Prostate gland (tissue), 2 donors: ENCODE data around the gene B9D2. TPM values are rescaled to one million over a fixed set of nuclear protein-coding genes. Genes with fewer than 3 reads are reported as not detected.

Source experiments
- DNase-seq: peaks from one replicate; pipeline ENCODE4 v3.0.0-alpha.2; 2019; ENCODE audit warnings: low spot score
- H3K27ac ChIP-seq, 2 donors: fragments of 200-600 bp; sonication (generic); 2 replicates each; pipeline ENCODE4 v1.5.1; 2017 to 2019
- H3K27me3 ChIP-seq: fragments of 200-600 bp; sonication (generic); replicated peaks from 2 replicates; pipeline ENCODE4 v1.5.1; 2019; ENCODE audit not compliant: insufficient read depth
- H3K36me3 ChIP-seq, 2 donors: fragments of 200-600 bp; sonication (generic); 1 replicate in 1 of 2; 2 replicates in 1 of 2; pipeline versions ENCODE4 v1.5.1 to v1.8.1; 2017 to 2019
- H3K4me1 ChIP-seq: fragments of 200-600 bp; sonication (generic); replicated peaks from 2 replicates; pipeline ENCODE4 v1.5.1; 2019
- H3K4me3 ChIP-seq, 2 donors: fragments of 200-600 bp; sonication (generic); 2 replicates each; pipeline ENCODE4 v1.5.1; 2017 to 2019
- H3K9me3 ChIP-seq: fragments of 200-600 bp; sonication (generic); 2 replicates; pipeline ENCODE4 v1.5.1; 2017
- POLR2A ChIP-seq: fragments of 450-650 bp; IDR thresholded peaks from one replicate; pipeline ENCODE4 v1.6.1; 2016; ENCODE audit warnings: antibody characterized with exemption, mild to moderate bottlenecking
- POLR2AphosphoS5 ChIP-seq: sonication (generic); formaldehyde crosslinking; IDR thresholded peaks from one replicate; pipeline ENCODE4 v1.6.1; 2017; ENCODE audit warnings: antibody characterized with exemption
- WGBS: methylation state at CpG from one replicate; pipeline ENCODE4 v1.1.5; 2018; 5-methylcytosine and 5-hydroxymethylcytosine counted together
- intact Hi-C: fragments of 100-400 bp; cut with DNase I; formaldehyde crosslinking; loops from one replicate; pipeline ENCODE4 v1.14.2; 2022
- total RNA-seq, 2 donors: library from RNA; depleted of rRNA; stranded (reverse); fragments of >200 nt; gene quantifications; one replicate each; pipeline ENCODE4 v1.1.0, GENCODE V29; 2016
- TF ChIP-seq, protein P1 (sequence below), 4 experiments: fragments of 200-600 bp in 2 of 4; fragments of 450-650 bp in 2 of 4; sonication (generic) in 2 of 4; IDR thresholded peaks; 1 replicate in 3 of 4; 2 replicates in 1 of 4; pipeline ENCODE4 v1.5.1; 2016 to 2019; ENCODE audit warnings: antibody characterized with exemption in 4 of 4, mild to moderate bottlenecking in 2 of 4, moderate library complexity in 2 of 4

B9D2 gene
- total RNA-seq, 2 donors from 2014 or later = 10.7 to 17.1 TPM

DNA sequence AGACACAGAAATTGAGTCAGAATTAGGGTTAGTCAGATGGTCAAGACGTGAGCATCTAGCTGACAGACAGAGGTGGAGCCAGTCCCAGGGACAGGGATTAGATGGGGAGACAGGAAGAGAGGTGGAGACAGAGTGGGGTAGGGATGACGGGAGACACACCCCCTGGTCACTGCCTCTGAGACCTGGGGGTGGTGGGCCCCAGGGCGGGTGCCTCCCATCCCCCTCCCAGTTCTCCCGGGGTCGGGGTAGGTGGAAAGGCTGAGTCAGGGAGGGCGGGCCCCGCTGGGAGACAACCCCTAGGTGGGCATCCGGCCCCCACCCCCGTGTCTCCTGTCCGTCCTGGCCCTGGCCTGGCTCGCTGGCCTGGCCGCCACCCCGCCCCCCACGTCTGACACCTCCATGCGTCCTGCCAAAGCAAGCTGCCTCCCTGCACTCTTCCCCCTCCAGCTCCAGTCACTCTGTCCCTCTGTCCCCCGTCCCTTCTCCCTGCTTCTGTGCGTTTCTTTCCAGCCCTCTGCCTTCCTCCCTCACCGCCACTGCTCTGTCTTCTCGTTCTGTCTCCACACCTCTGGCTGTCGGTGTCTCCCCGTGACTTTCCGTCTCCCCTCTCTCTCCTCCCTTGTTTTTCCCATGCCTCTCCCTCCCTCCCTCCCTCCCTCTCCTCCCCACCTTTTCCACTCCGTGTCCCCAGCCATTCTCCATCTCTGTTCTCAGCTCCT, 38.9 kb downstream of the B9D2 start:
- Histone ChIP-seq H3K9me3 (no peaks in the 10 kb centered on the region), H3K4me1 (peaks cover 13% of the 10 kb centered on the region), H3K27me3 (no peaks in the 10 kb centered on the region), H3K27ac (peak overlapping the region; percentile 46 to 73), H3K36me3 (no peaks in the 10 kb centered on the region), H3K4me3 (peak overlapping the region in 1 of 2 donors; percentile 8)
- 8% methylated on average over 20 of the region's 23 CpGs for WGBS
- peak; percentile 37 for DNase-seq
- intact Hi-C loops = loop anchor here (5.0 kb wide), 1 partner anchor 32 kb away; no protein-coding TSS in a partner anchor
- no peak for TF ChIP-seq POLR2AphosphoS5
- TF ChIP-seq POLR2A = no peak
- TF ChIP-seq, protein P1, sequence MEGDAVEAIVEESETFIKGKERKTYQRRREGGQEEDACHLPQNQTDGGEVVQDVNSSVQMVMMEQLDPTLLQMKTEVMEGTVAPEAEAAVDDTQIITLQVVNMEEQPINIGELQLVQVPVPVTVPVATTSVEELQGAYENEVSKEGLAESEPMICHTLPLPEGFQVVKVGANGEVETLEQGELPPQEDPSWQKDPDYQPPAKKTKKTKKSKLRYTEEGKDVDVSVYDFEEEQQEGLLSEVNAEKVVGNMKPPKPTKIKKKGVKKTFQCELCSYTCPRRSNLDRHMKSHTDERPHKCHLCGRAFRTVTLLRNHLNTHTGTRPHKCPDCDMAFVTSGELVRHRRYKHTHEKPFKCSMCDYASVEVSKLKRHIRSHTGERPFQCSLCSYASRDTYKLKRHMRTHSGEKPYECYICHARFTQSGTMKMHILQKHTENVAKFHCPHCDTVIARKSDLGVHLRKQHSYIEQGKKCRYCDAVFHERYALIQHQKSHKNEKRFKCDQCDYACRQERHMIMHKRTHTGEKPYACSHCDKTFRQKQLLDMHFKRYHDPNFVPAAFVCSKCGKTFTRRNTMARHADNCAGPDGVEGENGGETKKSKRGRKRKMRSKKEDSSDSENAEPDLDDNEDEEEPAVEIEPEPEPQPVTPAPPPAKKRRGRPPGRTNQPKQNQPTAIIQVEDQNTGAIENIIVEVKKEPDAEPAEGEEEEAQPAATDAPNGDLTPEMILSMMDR (IDR thresholded peaks at IDR 0.05) = no peak

DNA sequence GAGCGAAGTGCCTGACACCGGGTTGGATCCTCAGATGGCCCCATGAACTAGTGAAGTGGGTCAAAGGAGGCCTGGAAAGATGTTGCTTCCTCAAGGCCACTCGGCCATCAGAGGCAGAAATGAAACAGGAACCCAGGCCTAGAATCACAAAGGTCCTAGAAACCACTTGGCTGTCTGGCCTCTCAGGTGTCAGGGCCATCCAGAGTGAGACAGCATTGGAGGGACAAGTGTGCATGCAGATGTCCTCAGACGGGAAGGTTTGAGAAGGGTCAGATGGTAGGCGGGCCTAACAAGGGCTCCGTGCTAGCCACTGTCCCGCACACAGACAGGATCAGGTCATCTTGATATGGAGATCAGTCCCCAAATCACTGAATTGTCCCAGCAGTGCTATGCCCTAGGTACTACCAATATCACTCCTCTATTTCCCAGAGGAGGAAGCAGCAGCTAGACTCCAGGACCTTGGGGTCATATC, 39.7 kb downstream of the B9D2 start:
- Histone ChIP-seq H3K4me1 (peaks cover 13% of the 10 kb centered on the region), H3K4me3 (no peak overlapping the region), H3K27ac (peak overlapping the region; percentile 46 to 73), H3K27me3 (no peaks in the 10 kb centered on the region), H3K36me3 (no peaks in the 10 kb centered on the region), H3K9me3 (no peaks in the 10 kb centered on the region)
- TF ChIP-seq, protein P1 (IDR thresholded peaks at IDR 0.05) = no peak
- TF ChIP-seq POLR2A = no peak
- no peak for TF ChIP-seq POLR2AphosphoS5
- no peak for DNase-seq
- 79% methylated on average over 7 of the region's 7 CpGs for WGBS
- intact Hi-C loops = loop anchor here (5.0 kb wide), 1 partner anchor 33 kb away; no protein-coding TSS in a partner anchor

DNA sequence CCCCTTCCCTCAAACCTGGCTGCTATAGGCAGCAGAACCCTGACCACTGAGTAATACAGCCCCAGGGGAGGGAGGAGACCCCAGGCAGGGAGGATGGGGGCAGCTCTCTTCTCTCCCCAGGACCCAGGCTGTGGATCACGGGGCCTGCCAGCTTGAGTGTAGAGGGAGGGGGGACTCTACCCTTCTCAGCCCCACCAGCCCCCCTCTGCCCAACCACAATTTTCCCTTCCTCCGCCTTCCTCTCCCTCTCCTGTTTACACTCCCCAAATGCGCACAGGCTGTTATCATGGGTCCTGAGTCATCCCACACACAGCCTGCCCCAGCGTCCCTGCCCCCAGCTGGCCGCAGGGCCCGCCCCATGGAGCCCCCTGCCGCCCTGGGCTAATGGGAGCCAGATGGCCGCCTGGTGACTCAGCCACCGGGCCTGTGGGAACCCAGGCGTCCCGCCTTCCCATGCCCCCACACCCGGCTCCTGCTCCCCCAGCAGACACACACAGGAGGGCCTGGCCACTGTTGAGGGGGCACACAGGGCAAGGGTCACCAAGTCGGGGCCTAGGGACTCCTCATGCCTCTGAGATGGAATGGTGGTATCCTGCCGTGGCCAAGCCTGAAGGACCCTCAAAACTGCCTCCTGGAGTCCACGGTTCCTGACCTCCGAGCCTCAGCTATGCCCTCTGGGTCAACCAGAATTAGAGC, 40.4 kb downstream of the B9D2 start:
- DNase-seq = no peak
- Histone ChIP-seq H3K4me3 (no peak overlapping the region), H3K9me3 (no peaks in the 10 kb centered on the region), H3K36me3 (no peaks in the 10 kb centered on the region), H3K4me1 (peaks cover 13% of the 10 kb centered on the region), H3K27me3 (no peaks in the 10 kb centered on the region), H3K27ac (peak overlapping the region; percentile 46 to 73)
- 59% methylated on average over 15 of the region's 16 CpGs for WGBS
- peak; percentile 25 for TF ChIP-seq POLR2AphosphoS5
- TF ChIP-seq, protein P1 (IDR thresholded peaks at IDR 0.05) = no peak
- intact Hi-C loops = loop anchor here (5.0 kb wide), 1 partner anchor 34 kb away; no protein-coding TSS in a partner anchor

DNA sequence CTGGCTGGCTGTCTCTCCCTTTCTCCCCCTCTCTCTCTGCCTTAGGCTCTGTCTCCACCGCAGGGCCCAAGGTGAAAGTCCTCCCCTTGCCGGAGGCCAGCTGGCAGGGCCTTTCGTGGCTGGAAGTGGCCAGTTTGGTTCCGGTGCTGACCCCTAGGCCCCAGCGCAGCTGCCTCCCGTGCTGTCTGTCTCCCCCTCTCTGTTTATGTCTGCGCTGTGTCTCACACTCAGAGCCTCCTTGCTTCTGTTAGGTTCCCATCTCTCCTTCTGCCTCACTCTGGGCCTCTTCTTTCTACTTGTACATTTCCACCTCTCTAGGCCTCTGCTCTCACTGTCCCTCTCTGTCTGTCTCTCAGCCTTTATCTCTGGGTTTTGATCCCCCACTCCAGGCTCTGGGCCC, 40.9 kb downstream of the B9D2 start:
- H3K4me1 ChIP-seq = peaks cover 13% of the 10 kb centered on the region

More for the DNA sequence above, 40.9 kb downstream of the B9D2 start:
- DNase-seq = no peak
- Histone ChIP-seq H3K36me3 (no peaks in the 10 kb centered on the region), H3K9me3 (no peaks in the 10 kb centered on the region), H3K27me3 (no peaks in the 10 kb centered on the region), H3K27ac (peak overlapping the region; percentile 46 to 73), H3K4me3 (no peak overlapping the region)
- intact Hi-C loops = loop anchor here (5.0 kb wide), 1 partner anchor 34 kb away; no protein-coding TSS in a partner anchor
- TF ChIP-seq, protein P1 (IDR thresholded peaks at IDR 0.05) = no peak
- TF ChIP-seq POLR2A = no peak
- no peak for TF ChIP-seq POLR2AphosphoS5
- WGBS = 58% methylated on average over 7 of the region's 7 CpGs
